ENCODE results near the gene PPIL1.

PPIL1 gene

GRCh38 chr6:36912030-36912454 is 37.4 kb upstream of the PPIL1 start:
- H3K9me3 ChIP-seq (ENCODE audit: control insufficient read depth, insufficient read depth, low read depth, low read length) = no peaks in the 10 kb centered on the region
- peaks cover 0 to 61% of the 10 kb centered on the region in 2 experiments for H3K36me3 ChIP-seq (ENCODE audit: control insufficient read depth in 2 of 2, insufficient read depth in 1 of 2, low read length in 2 of 2)
- no peaks in the 10 kb centered on the region for H3K4me1 ChIP-seq (ENCODE audit: control insufficient read depth, insufficient read depth, low read length)
- no peak overlapping the region for H3K27ac ChIP-seq (ENCODE audit: extremely low read depth, low read depth, low read length)
- no peak overlapping the region for H3K4me3 ChIP-seq (ENCODE audit: low read depth, low read length)
- TF ChIP-seq PRDM1 (tag by site-specific recombination; IDR thresholded peaks at IDR 0.05) (peak; percentile 69), ZNF791 (tag by site-specific recombination; IDR thresholded peaks at IDR 0.05) (no peak), ZNF426 (tag by site-specific recombination; IDR thresholded peaks at IDR 0.05) (no peak)
- ChIA-PET CTCF (interaction anchor here (0.7 to 1.7 kb wide), 4 partner anchors 27 to 261 kb away, joined by 3 to 7 read pairs (median 5); partner anchors contain the start of gene C6orf89), POLR2A (no interaction called here)

GRCh38 chr6:36908747-36909146 is 34.1 kb upstream of the PPIL1 start:
- Histone ChIP-seq H3K27ac (ENCODE audit: extremely low read depth, low read depth, low read length) (no peak overlapping the region), H3K9me3 (ENCODE audit: control insufficient read depth, insufficient read depth, low read depth, low read length) (no peaks in the 10 kb centered on the region), H3K4me1 (ENCODE audit: control insufficient read depth, insufficient read depth, low read length) (no peaks in the 10 kb centered on the region), H3K4me3 (ENCODE audit: low read depth, low read length) (no peak overlapping the region), H3K36me3 (ENCODE audit: control insufficient read depth in 2 of 2, insufficient read depth in 1 of 2, low read length in 2 of 2) (peaks cover 10 to 58% of the 10 kb centered on the region in 2 experiments)
- POLR2A ChIA-PET = no interaction called here
- no peak for TF ChIP-seq PATZ1 (tag by site-specific recombination; IDR thresholded peaks at IDR 0.05)
- no peak for TF ChIP-seq MYNN (tag by site-specific recombination; IDR thresholded peaks at IDR 0.05; ENCODE audit: borderline replicate concordance)
- 0 out of 2 replicates have a peak, but pooled peaks have one; percentile 12 for TF ChIP-seq ZNF629 (tag by site-specific recombination; IDR thresholded peaks at IDR 0.05)
- TF ChIP-seq ZNF664 (tag by site-specific recombination; IDR thresholded peaks at IDR 0.05) = no peak
- no peak for TF ChIP-seq OVOL3 (tag by site-specific recombination; IDR thresholded peaks at IDR 0.05)
- no peak for TF ChIP-seq ZNF433 (tag by site-specific recombination; IDR thresholded peaks at IDR 0.05; ENCODE audit: low read depth)
- TF ChIP-seq ZFHX2 (tag by site-specific recombination; conservative IDR thresholded peaks at IDR 0.05) = no peak
- TF ChIP-seq ZNF184 (tag by site-specific recombination; IDR thresholded peaks at IDR 0.05) = no peak
- TF ChIP-seq ATF2 (tag by site-specific recombination; IDR thresholded peaks at IDR 0.05; ENCODE audit: low read depth) = peak; percentile 64
- CTCF ChIA-PET = interaction anchor here (1.6 to 1.9 kb wide), 2 partner anchors 14 to 23 kb away, joined by 3 to 7 read pairs; partner anchors contain the start of gene C6orf89

- H3K27ac ChIP-seq (ENCODE audit: extremely low read depth, low read depth, low read length) = no peak overlapping the region
- H3K4me3 ChIP-seq (ENCODE audit: low read depth, low read length) = no peak overlapping the region
- H3K36me3 ChIP-seq (ENCODE audit: control insufficient read depth in 2 of 2, insufficient read depth in 1 of 2, low read length in 2 of 2) = peaks cover 20 to 58% of the 10 kb centered on the region in 2 experiments
- H3K9me3 ChIP-seq (ENCODE audit: control insufficient read depth, insufficient read depth, low read depth, low read length) = no peaks in the 10 kb centered on the region
- H3K4me1 ChIP-seq (ENCODE audit: control insufficient read depth, insufficient read depth, low read length) = no peaks in the 10 kb centered on the region
- TF ChIP-seq ZFP41 (tag by site-specific recombination; IDR thresholded peaks at IDR 0.05; ENCODE audit: borderline replicate concordance) = no peak
- TF ChIP-seq EGR2 (tag by site-specific recombination; IDR thresholded peaks at IDR 0.05; ENCODE audit: low read depth) = no peak
- no peak for TF ChIP-seq ZNF133 (tag by site-specific recombination; IDR thresholded peaks at IDR 0.05)
- TF ChIP-seq ZNF26 (tag by site-specific recombination; IDR thresholded peaks at IDR 0.05) = no peak
- TF ChIP-seq KLF1 (tag by site-specific recombination; IDR thresholded peaks at IDR 0.05) = no peak
- no peak for TF ChIP-seq HOXC10 (CRISPR knock-in tag; IDR thresholded peaks at IDR 0.05)
- no peak for TF ChIP-seq ZNF514 (tag by site-specific recombination; IDR thresholded peaks at IDR 0.05)
- TF ChIP-seq ZNF184 (tag by site-specific recombination; IDR thresholded peaks at IDR 0.05) = no peak
- TF ChIP-seq ZNF366 (tag by site-specific recombination; conservative IDR thresholded peaks at IDR 0.05) = no peak
- TF ChIP-seq ZNF776 (tag by site-specific recombination; IDR thresholded peaks at IDR 0.05; ENCODE audit: borderline replicate concordance) = no peak
- no peak for TF ChIP-seq ZNF596 (tag by site-specific recombination; IDR thresholded peaks at IDR 0.05)
- TF ChIP-seq ZNF473 (tag by site-specific recombination; IDR thresholded peaks at IDR 0.05) = no peak
- no peak for TF ChIP-seq ZNF621 (tag by site-specific recombination; IDR thresholded peaks at IDR 0.05)
- no peak for TF ChIP-seq OSR2 (tag by site-specific recombination; IDR thresholded peaks at IDR 0.05)
- CTCF ChIA-PET = interaction anchor here (1.0 to 2.5 kb wide), 6 partner anchors 13 to 293 kb away, joined by 3 to 11 read pairs (median 4); partner anchors contain the start of gene C6orf89
- POLR2A ChIA-PET = no interaction called here
Measured at GRCh38 chr6:36907781-36908180, 33.2 kb upstream of the PPIL1 start.

All from HEK293 (cell line).